Endothelial cell of umbilical vein (primary cell): ENCODE measurements around the gene FAM13C. TPM values are rescaled to one million over a fixed set of nuclear protein-coding genes. Genes with fewer than 3 reads are reported as not detected.

ENCODE experiments used
- BruUV-seq: library from RNA; stranded (reverse); fragments of 400-500 nt; replicated peaks from 2 replicates; lab custom pipeline; 2021; lab: Mats Ljungman, UMichigan
- CTCF ChIA-PET: fragments of 300-600, 350-600 bp; sonication (Branson Sonifier 250); formaldehyde crosslinking; loops from one replicate; lab custom pipeline; 2021; ENCODE audit warnings: antibody characterized with exemption, inconsistent platforms; lab: Charles Lee
- POLR2A ChIA-PET: fragments of 300-600, 350-600 bp; sonication (Branson Sonifier 250); formaldehyde crosslinking; loops from one replicate; lab custom pipeline; 2021; ENCODE audit warnings: antibody characterized with exemption, inconsistent platforms; lab: Charles Lee
- DNase-seq: peaks from one replicate; pipeline ENCODE4 v3.0.0-alpha.2; 2011; ENCODE audit warnings: low read depth, low spot score
- FAIRE-seq: peaks from 2 replicates; lab custom pipeline; 2011; peaks lifted over from hg19 to GRCh38; lab: Jason Lieb, UNC
- H2AFZ ChIP-seq: 2 replicates; pipeline ENCODE4 v1.6.0; 2012; ENCODE audit warnings: low read depth, low read length, control low read depth, inconsistent platforms
- H3K27ac ChIP-seq: 2 replicates; pipeline ENCODE4 v1.5.1; 2011; ENCODE audit warnings: low read depth, mild to moderate bottlenecking, control low read depth, low read length, moderate library complexity; ENCODE audit not compliant: insufficient read depth
- H3K27me3 ChIP-seq, 2 experiments: 2 replicates each; pipeline versions ENCODE4 v1.6.0 to v1.6.1; 2011; ENCODE audit warnings: low read length in 2 of 2, mixed read lengths in 1 of 2; ENCODE audit not compliant: control insufficient read depth in 2 of 2, insufficient read depth in 2 of 2
- H3K36me3 ChIP-seq, 2 experiments: 2 replicates in 1 of 2; 3 replicates in 1 of 2; pipeline ENCODE4 v1.5.1; 2011; ENCODE audit warnings: low read length in 2 of 2, mild to moderate bottlenecking in 1 of 2, moderate library complexity in 1 of 2; ENCODE audit not compliant: control insufficient read depth in 2 of 2, insufficient read depth in 2 of 2; ENCODE audit errors: extremely low read depth in 1 of 2
- H3K4me1 ChIP-seq: 3 replicates; pipeline ENCODE4 v1.5.1; 2011; ENCODE audit warnings: mild to moderate bottlenecking, low read length; ENCODE audit not compliant: control insufficient read depth, insufficient read depth; ENCODE audit errors: extremely low read depth
- H3K4me2 ChIP-seq: 2 replicates; pipeline ENCODE4 v1.6.1; 2011; ENCODE audit warnings: low read length, control low read depth, mixed read lengths; ENCODE audit not compliant: insufficient read depth
- H3K4me3 ChIP-seq, 3 experiments: fragments of 200-600 bp in 1 of 3; sonication (generic), shearing (Covaris generic) in 1 of 3; replicated peaks in 1 of 3; 2 replicates each; pipeline ENCODE4 v1.5.1; 2011 to 2016; ENCODE audit warnings: control low read depth in 3 of 3, low read length in 3 of 3, mild to moderate bottlenecking in 2 of 3, inconsistent platforms in 1 of 3, low read depth in 1 of 3, moderate library complexity in 1 of 3; ENCODE audit not compliant: insufficient read depth in 1 of 3
- H3K79me2 ChIP-seq: 2 replicates; pipeline ENCODE4 v1.6.0; 2012; ENCODE audit warnings: low read length, inconsistent platforms; ENCODE audit not compliant: control insufficient read depth, insufficient read depth
- H3K9ac ChIP-seq: replicated peaks from 2 replicates; pipeline ENCODE3; 2011; ENCODE audit warnings: low read length, control low read depth; ENCODE audit not compliant: insufficient read depth; ENCODE audit errors: extremely low read depth
- H3K9me1 ChIP-seq: replicated peaks from 3 replicates; pipeline ENCODE4 v1.6.0; 2011; ENCODE audit warnings: mild to moderate bottlenecking, low read length; ENCODE audit not compliant: control insufficient read depth, insufficient read depth; ENCODE audit errors: extremely low read depth
- H3K9me3 ChIP-seq: replicated peaks from 2 replicates; pipeline ENCODE4 v1.5.1; 2012; ENCODE audit warnings: low read length, inconsistent platforms; ENCODE audit not compliant: control insufficient read depth, insufficient read depth
- H4K20me1 ChIP-seq: replicated peaks from 2 replicates; pipeline ENCODE3; 2011; ENCODE audit warnings: mild to moderate bottlenecking, low read length; ENCODE audit not compliant: control insufficient read depth, insufficient read depth; ENCODE audit errors: extremely low read depth
- CTCF ChIP-seq, 2 donors: IDR thresholded peaks; 1 replicate in 1 of 2; 2 replicates in 1 of 2; pipeline ENCODE4 v1.5.1; 2011; ENCODE audit warnings: low read length in 2 of 2, mild to moderate bottlenecking in 2 of 2, moderate library complexity in 2 of 2, control low read depth in 1 of 2, inconsistent platforms in 1 of 2, low read depth in 1 of 2; ENCODE audit not compliant: insufficient read depth in 1 of 2; ENCODE audit errors: extremely low read depth in 1 of 2
- EZH2 ChIP-seq: IDR thresholded peaks from 2 replicates; pipeline ENCODE4 v1.6.1; 2012; ENCODE audit warnings: borderline replicate concordance, low read depth, mild to moderate bottlenecking, moderate library complexity, low read length, inconsistent platforms; ENCODE audit not compliant: severe bottlenecking
- FOS ChIP-seq: IDR thresholded peaks from 2 replicates; pipeline ENCODE4 v1.6.1; 2011; ENCODE audit warnings: mild to moderate bottlenecking, low read length, moderate library complexity, borderline replicate concordance; ENCODE audit not compliant: insufficient read depth
- GATA2 ChIP-seq: IDR thresholded peaks from 2 replicates; pipeline ENCODE4 v1.7.0; 2011; ENCODE audit warnings: low read depth, mild to moderate bottlenecking, moderate library complexity, mixed read lengths, low read length; ENCODE audit not compliant: insufficient read length, insufficient read depth
- MAX ChIP-seq: IDR thresholded peaks from 2 replicates; pipeline ENCODE4 v1.6.1; 2011; ENCODE audit not compliant: insufficient read depth, insufficient read length
- POLR2A ChIP-seq: IDR thresholded peaks from 2 replicates; pipeline ENCODE4 v1.6.1; 2012; ENCODE audit warnings: low read depth, mild to moderate bottlenecking, control low read depth, low read length
- dilution Hi-C: fragments of 300-500 bp; cut with MboI; formaldehyde crosslinking; loops from one replicate; pipeline ENCODE4 v1.15.0; 2019; ENCODE audit warnings: low sequenced_read_pairs; ENCODE audit not compliant: extremely low pct_ligation_motif_present
- intact Hi-C: fragments of 100-400 bp; cut with micrococcal nuclease; formaldehyde crosslinking; loops from one replicate; pipeline ENCODE4 v1.10.0; 2022
- polyA plus RNA-seq, 4 experiments: library from polyadenylated mRNA; depleted of rRNA in 3 of 4; stranded (reverse) in 3 of 4; unstranded in 1 of 4; fragments of >200 nt; gene quantifications; 2 replicates each; pipeline versions ENCODE4 v1.2.1 to v1.2.3, GENCODE V29; 2011 to 2012; ENCODE audit warnings: missing spikeins in 1 of 4
- total RNA-seq: library from RNA; stranded (reverse); gene quantifications from 2 replicates; pipeline ENCODE4 v1.2.3, GENCODE V29; 2021

The FAM13C gene
- total and polyA plus RNA-seq, 2 donors (not counting 3 experiments of a cell fraction or from before 2014, with no cell fraction given) = 0.03 TPM; not detected in 1

DNA sequence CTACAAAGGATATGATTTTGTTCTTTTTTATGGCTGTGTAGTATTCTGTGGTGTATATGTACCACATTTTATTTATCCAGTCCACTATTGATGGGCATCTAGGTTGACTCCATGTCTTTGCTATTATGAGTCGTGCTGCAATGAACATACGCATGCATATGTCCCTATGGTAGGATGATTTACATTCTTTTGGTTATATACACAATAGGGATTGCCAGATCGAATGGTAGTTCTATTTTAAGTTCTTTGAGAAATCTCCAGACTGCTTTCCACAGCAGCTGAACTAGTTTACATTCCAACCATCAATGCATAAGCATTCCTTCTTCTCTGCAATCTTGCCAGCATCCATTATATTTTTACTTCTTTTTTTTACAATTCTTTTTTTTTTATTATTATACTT lies 35.6 kb upstream of the FAM13C start:
- POLR2A ChIA-PET = no interaction called here
- no peaks in the 10 kb centered on the region for H3K9me1 ChIP-seq
- CTCF ChIA-PET = no interaction called here
- H3K79me2 ChIP-seq = no peaks in the 10 kb centered on the region
- no peaks in the 10 kb centered on the region for H3K27me3 ChIP-seq
- BruUV-seq = no TSS peak
- no peak overlapping the region for H3K4me2 ChIP-seq
- no peak overlapping the region for H2AFZ ChIP-seq
- no peak for TF ChIP-seq CTCF (IDR thresholded peaks at IDR 0.05; ENCODE audit: extremely low read depth in 1 of 2, insufficient read depth in 1 of 2, low read depth in 1 of 2, low read length in 2 of 2)
- intact Hi-C loops (no loop called here), dilution Hi-C loops (no loop called here)
- H3K4me3 ChIP-seq = no peak overlapping the region
- H3K9ac ChIP-seq = no peak overlapping the region
- no peaks in the 10 kb centered on the region for H3K4me1 ChIP-seq
- H3K36me3 ChIP-seq = no peaks in the 10 kb centered on the region
- no peak for DNase-seq
- H4K20me1 ChIP-seq = no peaks in the 10 kb centered on the region
- no peak for FAIRE-seq
- no peaks in the 10 kb centered on the region for H3K9me3 ChIP-seq
- no peak overlapping the region for H3K27ac ChIP-seq

DNA sequence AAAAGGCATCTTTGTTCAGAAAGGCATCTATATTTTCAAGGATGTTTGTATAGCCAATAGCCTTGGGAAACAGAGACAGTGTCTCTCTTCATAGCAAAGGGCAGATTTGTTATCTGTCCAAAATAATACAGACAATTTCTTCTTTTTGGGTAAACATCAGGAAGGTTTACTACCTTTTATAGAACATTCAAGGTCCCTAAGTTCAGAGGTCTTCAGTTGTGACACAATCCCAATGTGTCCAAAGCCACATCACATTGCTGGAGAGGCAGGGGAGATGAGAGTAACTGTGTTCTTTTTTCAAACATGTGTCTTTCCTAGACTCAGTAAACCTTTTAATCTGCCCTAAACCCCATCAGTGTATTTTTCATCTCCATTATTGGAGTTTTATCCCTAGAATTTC lies 33.6 kb upstream of the FAM13C start:
- CTCF ChIA-PET = no interaction called here
- POLR2A ChIA-PET = no interaction called here
- Histone ChIP-seq H3K79me2 (no peaks in the 10 kb centered on the region), H2AFZ (no peak overlapping the region), H3K4me2 (no peak overlapping the region), H3K9ac (no peak overlapping the region), H3K27ac (no peak overlapping the region), H3K9me3 (no peaks in the 10 kb centered on the region), H3K4me1 (no peaks in the 10 kb centered on the region), H3K27me3 (no peaks in the 10 kb centered on the region), H3K9me1 (no peaks in the 10 kb centered on the region), H3K4me3 (no peak overlapping the region), H3K36me3 (no peaks in the 10 kb centered on the region), H4K20me1 (no peaks in the 10 kb centered on the region)
- DNase-seq (no peak), FAIRE-seq (no peak)
- dilution Hi-C loops = no loop called here
- no TSS peak for BruUV-seq
- intact Hi-C loops = no loop called here
- no peak for TF ChIP-seq EZH2
- TF ChIP-seq MAX = no peak
- no peak for TF ChIP-seq GATA2
- no peak for TF ChIP-seq POLR2A
- no peak for TF ChIP-seq FOS
